ENCODE measurements around the gene TOMM34.

- no peak for TF ChIP-seq POLR2A (IDR thresholded peaks at IDR 0.05; ENCODE audit: low read length)
- no peak for TF ChIP-seq ZFP36 (IDR thresholded peaks at IDR 0.05; ENCODE audit: borderline replicate concordance, partially characterized antibody)
- no peak for TF ChIP-seq RCOR1 (IDR thresholded peaks at IDR 0.05; ENCODE audit: low read depth, low read length)
- no peak for TF ChIP-seq KDM5A (IDR thresholded peaks at IDR 0.05)
Measured at GRCh38 chr20:44904377-44904776, 55.8 kb downstream of the TOMM34 start.

All from A549 (cell line).